Measurements from ENCODE around the gene UBE2K.
"Not testable (repeated sequence)": the region's sequence is repeated elsewhere in the genome, so short reads cannot be mapped to it uniquely, and the experiment has no call there.

Gene UBE2K

DNA sequence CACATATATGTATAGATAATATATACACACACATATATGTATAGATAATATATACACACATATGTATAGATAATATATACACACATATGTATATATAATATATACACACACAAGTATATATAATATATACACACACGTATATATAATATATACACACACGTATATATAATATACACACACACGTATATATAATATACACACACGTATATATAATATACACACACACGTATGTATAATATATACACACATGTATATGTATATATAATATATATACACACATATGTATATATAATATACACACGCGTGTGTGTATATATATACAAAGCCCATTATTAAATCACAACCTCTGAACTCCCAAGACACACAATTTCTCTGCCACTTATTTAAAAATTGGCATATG lies 8.0 kb upstream of the UBE2K start:
- DNase-seq, result no peak

DNA sequence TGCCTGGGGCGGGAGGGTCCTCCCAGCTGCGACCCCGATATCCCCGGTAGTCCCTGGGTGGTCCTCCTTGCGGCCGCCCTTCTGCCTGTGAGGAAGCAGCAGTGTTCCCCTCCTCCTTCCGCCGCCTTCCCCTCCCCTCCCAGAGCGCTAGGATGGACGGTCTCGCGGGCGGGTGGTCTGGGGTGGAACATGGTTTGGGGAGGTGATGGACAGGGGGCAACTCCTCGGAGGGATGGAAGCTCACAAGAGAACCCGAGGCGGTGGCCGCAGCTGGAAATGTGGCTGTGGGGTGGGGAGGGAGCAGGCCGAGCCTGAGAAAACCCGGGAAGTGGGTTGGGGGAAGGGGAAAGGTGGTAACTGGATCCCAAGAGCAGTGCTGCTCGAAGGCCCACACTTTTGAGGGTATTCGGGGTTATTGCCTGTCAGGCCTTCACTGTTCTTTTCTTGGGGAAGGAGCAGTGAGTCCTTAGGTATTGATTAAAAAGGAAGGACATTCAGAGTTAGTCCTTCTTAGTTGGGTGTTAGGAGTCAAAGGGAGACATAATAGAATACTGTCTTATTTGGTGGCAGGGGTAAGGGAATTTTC lies 581 bp downstream of the UBE2K start:
- peak in 50 of 56 donors; percentile 9 to 81 (median 56) for DNase-seq

DNA sequence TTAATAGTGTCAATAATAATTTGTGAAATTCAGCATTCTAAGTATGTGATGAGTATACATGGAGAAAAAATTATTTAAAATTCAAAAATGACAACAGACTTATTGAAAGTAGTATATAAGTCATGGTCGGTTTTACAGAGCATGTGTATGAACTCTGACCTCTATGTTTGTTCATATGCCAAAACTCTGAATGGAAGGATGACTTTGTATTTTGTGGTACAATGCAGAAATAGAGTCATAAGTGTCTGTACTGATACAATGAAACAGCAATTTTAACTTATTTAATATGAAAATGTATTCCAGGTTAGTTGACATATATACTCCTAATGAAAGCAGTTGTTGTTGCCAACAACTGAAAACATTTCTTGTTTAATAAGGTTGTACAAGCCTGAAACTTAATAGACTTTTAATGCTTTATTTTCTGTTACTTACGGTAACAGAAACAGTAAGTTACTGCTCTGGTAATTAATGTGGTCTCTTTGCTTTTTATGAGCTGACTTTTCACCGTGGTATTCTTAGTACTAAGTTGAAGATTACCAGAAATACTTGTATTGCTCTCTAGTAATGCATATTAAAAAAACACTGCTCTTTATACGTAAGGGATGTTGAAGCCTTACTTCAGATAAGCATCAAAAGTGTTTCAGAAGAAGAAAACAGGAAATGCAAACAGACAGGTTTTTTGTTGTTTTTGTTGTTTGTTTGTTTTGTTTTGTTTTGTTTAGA lies 1.9 kb downstream of the UBE2K start:
- DNase-seq, result no peak

DNA sequence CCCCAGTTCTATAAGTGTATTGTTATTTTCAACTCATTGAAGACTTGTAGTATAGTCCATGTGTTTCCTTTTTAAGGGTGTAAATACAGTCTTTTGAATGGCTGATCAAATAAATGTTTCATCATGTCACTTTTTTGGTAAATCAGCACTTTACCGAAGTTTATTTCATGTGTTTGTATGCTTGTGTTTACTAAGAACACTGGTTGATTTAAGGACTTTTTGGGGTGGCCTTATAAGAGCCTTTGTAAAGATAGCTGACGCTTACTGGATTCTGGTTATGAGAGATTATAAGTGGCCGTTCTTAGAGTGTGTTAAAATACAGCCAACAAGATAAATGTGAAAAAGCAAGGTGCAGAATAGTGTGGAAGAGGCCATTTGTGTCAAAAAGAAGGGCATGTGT lies 2.6 kb downstream of the UBE2K start:
- no peak for DNase-seq

DNA sequence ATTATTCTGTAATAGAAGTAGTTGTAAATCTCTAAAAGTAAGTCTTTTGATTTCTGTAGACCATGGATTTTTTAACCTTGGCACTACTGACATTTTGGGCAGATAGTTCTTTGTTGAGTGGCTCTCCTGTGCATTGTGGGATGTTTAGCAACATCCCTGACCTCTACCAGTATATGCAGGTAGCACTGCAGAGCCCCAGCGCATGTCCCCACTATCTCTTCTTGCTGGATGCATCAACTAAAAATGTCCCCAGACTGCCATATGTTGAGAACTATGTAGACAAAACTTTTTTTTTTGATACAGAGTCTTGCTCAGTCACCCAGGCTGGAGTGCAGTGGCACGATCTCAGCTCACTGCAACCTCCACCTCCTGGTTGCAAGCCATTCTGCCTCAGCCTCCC lies 4.8 kb downstream of the UBE2K start:
- no peak for DNase-seq

DNA sequence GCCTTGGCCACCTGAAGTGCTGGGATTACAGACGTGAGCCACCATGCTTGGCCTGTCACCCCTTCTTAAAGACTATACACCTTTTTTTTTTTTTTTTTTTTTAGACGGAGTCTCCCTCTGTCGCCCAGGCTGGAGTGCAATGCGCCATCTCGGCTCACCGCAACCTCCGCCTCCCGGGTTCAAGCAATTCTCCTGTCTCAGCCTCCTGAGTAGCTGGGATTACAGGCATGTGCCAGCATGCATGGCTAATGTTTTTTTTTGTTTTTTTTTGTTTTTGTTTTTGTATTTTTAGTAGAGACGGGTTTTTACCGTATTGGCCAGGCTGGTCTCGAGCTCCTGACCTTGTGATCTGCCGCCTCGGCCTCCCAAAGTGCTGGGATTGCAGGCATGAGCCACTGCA lies 6.9 kb downstream of the UBE2K start:
- DNase-seq, result not testable (repeated sequence)

DNA sequence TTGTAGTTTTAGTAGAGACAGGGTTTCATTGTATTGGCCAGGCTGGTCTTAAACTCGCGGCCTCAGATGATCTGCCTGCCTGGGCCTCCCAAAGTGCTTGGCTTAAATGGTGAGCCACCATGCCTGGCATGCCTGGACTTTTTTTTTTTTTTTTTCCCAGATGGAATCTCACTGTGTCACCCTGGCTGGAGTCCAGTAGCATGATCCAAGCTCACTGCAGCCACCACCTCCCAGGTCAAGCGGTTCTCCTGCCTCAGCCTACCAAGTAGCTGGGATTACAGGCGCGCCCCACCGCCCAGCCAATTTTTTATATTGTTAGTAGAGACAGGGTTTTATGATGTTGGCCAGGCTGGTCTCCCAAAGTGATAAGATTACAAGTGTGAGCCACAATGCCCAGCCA lies 8.4 kb downstream of the UBE2K start:
- no peak for DNase-seq

DNA sequence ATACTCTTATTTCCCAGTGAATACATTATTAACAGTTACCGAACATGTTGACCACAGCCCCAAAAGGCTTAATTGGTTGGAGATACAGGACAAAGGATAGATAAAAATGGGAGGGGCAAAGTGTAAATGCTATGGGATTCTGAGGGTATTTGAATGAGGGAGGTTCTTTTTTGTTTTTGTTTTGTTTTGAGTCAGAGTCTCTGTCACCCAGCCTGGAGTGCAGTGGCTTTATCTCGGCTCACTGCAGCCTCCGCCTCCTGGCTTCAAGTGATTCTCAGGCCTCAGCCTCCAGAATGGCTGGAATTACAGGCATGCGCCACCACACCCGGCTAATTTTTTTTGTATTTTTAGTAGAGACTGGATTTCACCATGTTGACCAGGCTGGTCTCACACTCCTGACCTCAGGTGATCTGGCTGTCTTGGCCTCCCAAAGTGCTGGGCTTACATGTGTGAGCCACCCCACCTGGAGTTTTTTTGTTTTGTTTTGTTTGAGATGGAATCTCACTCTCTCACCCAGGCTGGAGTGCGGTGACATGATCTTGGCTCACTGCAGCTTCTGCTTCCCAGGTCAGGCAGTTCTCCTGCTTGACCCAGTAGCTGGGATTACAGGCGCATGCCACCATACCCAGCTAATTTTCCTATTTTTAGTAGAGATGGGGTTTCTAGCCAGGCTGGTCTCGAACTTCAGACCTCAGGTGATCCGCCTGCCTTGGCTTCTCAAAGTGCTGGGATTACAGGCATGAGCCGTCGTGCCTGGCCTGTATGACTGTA lies 9.0 kb downstream of the UBE2K start:
- DNase-seq, result no peak

DNA sequence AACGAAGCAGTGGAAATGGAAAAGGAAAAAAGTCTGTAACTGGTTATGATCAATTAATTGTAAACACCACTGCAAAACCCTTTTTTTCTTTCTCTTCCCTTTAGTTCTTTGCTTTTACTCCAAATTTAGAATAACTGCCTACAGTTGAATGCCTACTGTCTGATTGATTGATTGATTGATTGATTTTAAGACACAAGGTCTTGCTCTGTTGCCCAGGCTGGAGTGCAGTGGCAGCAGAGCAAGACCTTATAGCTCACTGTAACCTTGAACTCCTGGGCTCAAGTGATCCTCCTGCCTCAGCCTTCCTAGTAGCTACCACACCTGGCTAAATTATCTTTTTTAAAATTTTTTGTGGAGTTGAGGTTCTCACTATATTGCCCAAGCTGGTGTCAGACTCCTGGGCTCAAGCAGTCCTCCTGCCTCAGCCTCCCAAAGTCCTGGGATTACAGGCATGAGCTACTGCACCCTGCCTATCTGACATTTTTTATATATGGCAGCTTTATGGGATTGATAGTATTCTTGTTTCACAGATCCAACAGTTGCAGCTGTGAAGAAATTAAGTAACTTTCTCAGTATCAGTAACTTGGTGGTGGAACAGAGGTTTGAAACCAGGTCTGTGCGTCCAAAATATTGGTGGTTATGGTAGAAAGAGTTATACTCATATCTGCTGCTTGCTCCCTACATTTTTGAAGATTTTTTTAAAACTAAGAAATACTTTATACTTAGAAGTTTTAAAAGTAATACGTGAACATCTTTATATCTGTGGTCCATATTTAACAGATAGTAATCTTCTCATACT lies 12.4 kb downstream of the UBE2K start:
- DNase-seq, result no peak

DNA sequence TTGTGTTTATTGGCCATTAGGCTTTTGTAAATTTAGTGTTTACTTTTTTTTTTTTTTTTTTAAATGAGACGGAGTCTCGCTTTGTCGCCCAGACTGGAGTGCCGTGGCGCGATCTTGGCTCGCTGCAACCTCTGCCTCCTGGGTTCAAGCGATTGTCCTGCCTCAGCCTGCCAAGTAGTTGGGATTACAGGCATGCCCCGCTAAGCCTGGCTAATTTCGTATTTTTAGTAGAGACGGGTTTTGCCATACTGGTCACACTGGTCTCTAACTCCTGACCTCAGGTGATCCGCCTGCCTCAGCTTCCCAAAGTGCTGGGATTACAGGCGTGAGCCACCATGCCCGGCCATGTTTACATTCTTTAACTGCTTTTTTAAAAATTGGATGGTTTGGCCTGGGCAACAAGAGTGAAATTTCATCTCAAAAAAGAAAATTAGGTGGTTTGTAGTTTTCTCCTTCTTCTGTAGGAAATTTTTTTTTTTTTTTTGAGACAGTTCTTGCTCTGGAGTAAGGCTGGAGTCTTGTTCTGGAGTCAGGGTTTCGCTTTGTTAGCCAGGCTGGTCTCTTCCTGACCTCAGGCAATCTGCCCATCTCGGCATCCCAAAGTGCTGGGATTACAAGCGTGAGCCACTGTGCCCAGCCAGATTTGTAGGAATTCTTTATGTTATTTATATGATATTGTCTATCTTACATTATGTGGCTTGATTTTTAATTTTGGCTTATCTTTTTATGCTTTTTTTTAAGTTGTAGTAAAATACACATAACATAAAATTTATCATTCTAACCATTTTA lies 15.1 kb downstream of the UBE2K start:
- no peak for DNase-seq

DNA sequence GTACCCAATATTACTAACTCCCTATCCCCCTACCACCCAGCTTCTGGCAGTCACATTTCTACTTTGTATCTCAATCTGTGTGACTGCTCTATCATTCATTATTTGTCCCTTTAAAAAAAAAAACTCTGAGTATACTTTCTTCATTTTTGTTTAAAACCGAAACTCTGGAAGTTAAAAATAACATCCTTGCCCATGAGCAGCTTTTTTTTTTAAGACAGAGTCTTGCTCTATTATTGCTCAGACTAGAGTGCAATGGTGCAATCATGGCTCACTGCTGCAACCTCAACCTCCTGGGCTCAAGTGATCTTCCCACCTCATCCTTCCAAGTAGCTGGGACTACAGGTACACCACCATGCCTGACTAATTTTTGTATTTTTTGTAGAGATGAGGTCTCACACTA lies 15.8 kb downstream of the UBE2K start:
- no peak for DNase-seq

DNA sequence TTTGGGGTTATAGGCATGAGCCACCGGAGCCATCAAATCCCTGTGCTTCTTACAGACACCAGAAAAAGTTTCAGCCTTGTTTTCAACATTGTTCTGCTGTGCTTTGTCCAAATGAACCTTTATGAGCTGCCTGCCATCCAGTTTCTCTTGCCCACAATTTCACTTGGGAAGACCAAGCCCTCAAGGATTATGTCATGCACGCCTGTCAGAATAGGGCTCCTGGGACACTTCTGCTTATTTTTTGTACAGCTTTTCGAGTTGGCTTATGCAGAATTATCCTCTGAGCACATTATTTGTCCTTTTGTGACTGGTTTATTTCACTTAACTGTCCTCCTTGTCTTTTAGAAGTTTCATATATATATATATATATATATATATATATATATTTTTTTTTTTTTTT lies 16.2 kb downstream of the UBE2K start:
- DNase-seq, result no peak

DNA sequence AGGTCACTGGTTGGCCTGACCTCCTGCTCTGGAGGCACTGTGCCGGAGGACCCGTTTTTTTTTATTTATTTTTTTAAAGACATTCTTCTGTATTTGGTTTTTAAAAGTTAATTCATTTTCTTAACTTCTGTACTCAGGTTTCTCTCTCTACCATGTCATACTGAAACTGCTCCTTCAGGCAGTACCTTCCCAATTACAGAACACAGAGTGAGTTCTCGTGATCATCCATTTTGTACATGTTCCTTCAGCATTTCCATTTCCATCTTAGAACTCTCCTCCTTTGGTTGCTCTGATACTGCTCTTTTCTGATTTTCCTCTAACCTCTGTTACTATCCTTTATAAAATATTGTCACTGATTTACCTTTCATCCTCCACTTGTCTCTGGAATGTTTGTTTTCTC lies 17.9 kb downstream of the UBE2K start:
- no peak for DNase-seq

DNA sequence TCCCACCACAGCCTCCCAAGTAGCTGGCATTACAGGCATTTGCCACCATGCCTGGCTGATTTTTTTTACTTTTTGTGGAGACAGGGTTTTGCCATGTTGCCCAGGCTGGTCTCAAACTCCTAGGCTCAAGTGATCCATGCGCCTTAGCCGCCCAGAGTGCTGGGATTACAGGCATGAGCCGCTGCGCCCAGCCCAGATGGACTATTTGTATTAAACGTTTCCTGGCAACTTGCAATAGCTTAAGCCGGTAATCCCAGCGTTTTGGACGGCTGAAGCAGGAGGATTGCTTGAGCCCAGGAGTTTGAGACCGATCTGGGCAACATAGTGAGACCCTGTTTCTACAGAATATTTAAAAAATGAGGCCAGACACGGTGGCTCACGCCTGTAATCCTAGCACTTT lies 18.4 kb downstream of the UBE2K start:
- no peak for DNase-seq

DNA sequence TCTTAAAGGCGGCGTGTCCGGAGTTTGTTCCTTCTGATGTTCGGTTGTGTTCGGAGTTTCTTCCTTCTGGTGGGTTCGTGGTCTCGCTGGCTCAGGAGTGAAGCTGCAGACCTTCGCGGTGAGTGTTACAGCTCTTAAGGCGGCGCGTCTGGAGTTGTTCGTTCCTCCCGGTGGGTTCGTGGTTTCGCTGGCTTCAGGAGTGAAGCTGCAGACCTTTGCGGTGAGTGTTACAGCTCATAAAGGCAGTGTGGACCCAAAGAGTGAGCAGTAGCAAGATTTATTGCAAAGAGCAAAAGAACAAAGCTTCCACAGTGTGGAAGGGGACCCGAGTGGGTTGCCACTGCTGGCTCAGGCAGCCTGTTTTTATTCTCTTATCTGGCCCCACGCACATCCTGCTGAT lies 19.8 kb downstream of the UBE2K start:
- not testable (repeated sequence) for DNase-seq

DNA sequence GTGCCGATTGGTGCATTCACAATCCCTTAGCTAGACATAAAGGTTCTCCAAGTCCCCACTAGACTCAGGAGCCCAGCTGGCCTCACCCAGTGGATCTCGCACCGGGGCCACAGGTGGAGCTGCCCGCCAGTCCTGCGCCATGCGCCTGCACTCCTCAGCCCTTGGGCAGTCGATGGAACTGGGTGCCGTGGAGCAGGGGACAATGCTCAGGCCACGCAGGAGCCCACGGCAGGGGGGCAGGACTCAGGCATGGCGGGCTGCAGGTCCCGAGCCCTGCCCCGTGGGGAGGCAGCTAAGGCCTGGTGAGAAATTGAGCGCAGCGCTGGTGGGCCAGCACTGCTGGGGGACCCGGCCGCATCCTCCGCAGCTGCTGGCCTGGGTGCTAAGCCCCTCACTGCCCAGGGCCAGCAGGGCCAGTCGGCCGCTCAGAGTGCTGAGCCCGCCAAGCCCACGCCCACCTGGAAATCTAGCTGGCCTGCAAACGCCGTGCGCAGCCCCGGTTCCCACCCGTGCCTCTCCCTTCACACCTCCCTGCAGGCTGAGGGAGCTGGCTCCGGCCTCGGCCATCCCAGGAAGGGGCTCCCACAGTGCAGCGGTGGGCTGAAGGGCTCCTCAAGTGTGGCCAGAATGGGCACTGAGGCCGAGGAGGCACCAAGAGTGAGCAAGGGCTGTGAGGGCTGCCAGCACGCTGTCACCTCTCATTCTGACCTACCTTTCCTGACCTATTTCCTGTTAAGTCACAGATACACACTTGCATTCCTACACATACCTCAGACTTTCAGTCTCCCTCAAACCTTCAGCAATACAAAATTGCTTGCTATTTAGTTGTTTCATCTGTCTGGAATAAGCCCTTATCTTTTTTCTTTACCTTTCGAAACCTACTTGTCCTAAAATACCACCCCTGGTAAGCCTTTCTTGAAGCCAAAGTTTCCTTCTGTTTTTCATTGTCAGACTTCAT lies 20.7 kb downstream of the UBE2K start:
- no peak for DNase-seq

DNA sequence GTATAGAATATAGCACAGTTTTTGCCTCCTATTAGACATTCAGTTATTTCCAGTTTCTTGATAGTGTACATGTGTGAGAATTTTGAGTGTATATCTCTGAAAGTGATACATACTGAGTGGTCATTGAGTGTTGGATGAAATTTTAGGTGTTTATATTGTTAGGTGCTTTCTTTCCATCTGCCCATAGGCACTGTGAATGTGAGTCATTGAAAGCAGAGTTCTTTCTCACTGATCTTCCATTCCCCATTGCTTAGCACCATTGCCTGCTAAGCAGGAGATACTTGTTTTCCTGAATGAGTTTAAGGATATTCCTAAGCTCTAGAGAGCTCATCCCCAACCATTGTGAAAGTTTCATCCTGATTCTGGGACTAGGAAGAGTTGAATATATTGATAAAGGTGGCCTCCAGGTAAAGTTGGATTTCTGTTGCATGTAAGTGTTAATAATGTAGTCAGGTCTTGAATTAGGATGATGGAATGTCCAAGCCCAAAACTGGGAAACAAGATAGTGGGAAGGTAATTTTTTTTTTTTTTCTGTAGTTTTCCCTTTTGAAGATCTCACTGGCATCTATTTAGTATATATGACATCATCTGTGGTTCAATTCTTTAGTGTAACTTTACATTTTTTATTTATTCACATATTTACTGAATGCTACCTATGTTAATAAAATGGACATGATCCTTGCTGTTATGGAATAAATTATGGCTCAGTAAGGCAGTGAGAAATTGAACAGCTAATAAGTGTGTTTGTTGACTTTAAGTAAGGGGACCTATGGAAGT lies 22.1 kb downstream of the UBE2K start:
- DNase-seq, result no peak

DNA sequence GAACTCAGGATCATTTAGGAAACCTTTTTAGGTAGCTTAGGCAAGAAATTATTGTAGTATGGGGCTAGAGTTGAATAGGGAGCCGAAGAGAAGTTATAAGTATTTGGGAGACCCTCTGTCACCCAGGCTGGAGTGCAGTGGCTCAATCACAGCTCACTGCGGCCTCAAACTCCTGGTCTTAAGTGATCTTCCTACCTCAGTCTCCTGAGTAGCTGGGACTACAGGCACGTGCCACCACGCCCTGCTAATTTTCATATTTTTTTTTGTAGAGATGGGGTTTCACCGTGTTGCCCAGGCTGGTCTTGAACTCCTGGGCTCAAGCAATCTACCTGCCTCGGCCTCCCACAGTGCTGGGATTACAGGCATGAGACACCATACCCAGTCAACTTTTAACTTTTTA lies 23.3 kb downstream of the UBE2K start:
- DNase-seq, result not testable (repeated sequence)

DNA sequence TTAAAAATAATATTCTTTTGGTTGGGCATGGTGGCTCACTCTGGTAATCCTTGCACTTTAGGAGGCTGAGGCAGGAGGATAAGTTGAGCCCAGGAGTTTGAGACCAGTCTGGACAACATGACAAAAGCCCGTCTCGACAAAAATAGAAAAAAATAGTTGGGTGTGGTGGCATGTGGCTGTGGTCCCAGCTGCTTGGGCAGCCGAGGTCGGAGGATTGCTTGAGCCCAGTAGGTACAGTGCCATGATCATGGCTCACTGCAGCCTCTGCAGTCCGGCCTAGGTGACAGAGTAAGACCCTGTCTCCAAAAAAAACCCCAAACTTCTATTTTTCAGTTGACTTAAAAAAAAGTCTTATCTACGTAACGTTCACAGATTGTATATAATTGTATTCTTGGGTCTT lies 23.9 kb downstream of the UBE2K start:
- no peak for DNase-seq

All from amygdala (tissue), 56 donors.